ENCODE measurements around the gene MEPCE. TPM values are rescaled to one million over a fixed set of nuclear protein-coding genes. Genes with fewer than 3 reads are reported as not detected.

MEPCE gene
- total and polyA plus RNA-seq, 9 of the 15 experiments (the other 6 are each of a cell fraction or from before 2014, with no cell fraction given): 10.9 to 76.3 (median 44.1) TPM

DNA sequence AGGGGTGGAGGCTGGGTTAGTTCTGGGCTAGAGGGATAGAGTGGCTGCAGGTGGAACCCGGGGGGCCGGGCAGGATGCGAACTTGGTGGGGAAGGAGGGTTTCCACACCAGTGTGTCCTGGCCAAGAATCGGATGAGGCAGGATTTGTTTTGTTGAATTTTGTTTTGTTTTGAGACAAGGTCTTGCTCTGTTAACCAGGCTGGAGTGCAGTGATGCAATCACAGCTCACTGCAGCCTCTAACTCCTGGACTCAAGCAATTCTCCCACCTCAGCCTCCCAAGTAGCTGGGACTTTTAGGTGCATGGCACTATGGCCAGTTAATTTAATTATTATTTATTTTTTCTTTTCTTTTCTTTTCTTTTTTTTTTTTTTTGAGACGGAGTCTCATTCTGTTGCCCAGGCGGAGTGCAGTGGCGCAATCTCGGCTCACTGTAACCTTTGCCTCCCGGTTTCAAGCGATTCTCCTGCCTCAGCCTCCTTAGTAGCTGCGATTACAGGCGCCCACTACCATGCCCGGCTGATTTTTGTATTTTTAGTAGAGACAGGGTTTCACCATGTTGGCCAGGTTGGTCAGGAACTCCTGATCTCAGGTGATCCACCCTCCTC is 19.7 kb downstream of the MEPCE start (continued):
- TF ChIP-seq, protein P1, sequence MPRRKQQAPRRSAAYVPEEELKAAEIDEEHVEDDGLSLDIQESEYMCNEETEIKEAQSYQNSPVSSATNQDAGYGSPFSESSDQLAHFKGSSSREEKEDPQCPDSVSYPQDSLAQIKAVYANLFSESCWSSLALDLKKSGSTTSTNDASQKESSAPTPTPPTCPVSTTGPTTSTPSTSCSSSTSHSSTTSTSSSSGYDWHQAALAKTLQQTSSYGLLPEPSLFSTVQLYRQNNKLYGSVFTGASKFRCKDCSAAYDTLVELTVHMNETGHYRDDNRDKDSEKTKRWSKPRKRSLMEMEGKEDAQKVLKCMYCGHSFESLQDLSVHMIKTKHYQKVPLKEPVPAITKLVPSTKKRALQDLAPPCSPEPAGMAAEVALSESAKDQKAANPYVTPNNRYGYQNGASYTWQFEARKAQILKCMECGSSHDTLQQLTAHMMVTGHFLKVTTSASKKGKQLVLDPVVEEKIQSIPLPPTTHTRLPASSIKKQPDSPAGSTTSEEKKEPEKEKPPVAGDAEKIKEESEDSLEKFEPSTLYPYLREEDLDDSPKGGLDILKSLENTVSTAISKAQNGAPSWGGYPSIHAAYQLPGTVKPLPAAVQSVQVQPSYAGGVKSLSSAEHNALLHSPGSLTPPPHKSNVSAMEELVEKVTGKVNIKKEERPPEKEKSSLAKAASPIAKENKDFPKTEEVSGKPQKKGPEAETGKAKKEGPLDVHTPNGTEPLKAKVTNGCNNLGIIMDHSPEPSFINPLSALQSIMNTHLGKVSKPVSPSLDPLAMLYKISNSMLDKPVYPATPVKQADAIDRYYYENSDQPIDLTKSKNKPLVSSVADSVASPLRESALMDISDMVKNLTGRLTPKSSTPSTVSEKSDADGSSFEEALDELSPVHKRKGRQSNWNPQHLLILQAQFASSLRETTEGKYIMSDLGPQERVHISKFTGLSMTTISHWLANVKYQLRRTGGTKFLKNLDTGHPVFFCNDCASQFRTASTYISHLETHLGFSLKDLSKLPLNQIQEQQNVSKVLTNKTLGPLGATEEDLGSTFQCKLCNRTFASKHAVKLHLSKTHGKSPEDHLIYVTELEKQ (CRISPR knock-in tag; IDR thresholded peaks at IDR 0.05): no peak
- TF ChIP-seq ERF (CRISPR knock-in tag; IDR thresholded peaks at IDR 0.05): no peak
- TF ChIP-seq NCOA6 (IDR thresholded peaks at IDR 0.05): no peak
- TF ChIP-seq ZNF23 (CRISPR knock-in tag; IDR thresholded peaks at IDR 0.05): no peak
- no peak for TF ChIP-seq E2F3 (CRISPR knock-in tag; IDR thresholded peaks at IDR 0.05)
- TF ChIP-seq FUS (optimal IDR thresholded peaks at IDR 0.05; ENCODE audit: low read depth, low read length): no peak
- TF ChIP-seq ZNF584 (CRISPR knock-in tag; IDR thresholded peaks at IDR 0.05; ENCODE audit: low read depth): no peak
- TF ChIP-seq NCOR1 (IDR thresholded peaks at IDR 0.05): no peak
- no peak for TF ChIP-seq RBM34 (IDR thresholded peaks at IDR 0.05; ENCODE audit: borderline replicate concordance, insufficient read depth, low read length)
- no peak for TF ChIP-seq TAL1 (IDR thresholded peaks at IDR 0.05)
- TF ChIP-seq, protein P2, sequence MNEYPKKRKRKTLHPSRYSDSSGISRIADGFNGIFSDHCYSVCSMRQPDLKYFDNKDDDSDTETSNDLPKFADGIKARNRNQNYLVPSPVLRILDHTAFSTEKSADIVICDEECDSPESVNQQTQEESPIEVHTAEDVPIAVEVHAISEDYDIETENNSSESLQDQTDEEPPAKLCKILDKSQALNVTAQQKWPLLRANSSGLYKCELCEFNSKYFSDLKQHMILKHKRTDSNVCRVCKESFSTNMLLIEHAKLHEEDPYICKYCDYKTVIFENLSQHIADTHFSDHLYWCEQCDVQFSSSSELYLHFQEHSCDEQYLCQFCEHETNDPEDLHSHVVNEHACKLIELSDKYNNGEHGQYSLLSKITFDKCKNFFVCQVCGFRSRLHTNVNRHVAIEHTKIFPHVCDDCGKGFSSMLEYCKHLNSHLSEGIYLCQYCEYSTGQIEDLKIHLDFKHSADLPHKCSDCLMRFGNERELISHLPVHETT (CRISPR knock-in tag; conservative IDR thresholded peaks at IDR 0.05 in 1 of 2, IDR thresholded peaks at IDR 0.05 in 1 of 2): no peak
- no peak for TF ChIP-seq XRCC5 (IDR thresholded peaks at IDR 0.05; ENCODE audit: low read depth, low read length)
- TF ChIP-seq MYC (IDR thresholded peaks at IDR 0.05; ENCODE audit: low read depth, low read length): no peak
- TF ChIP-seq MYC (CRISPR knock-in tag; IDR thresholded peaks at IDR 0.05; ENCODE audit: borderline replicate concordance, low read depth): no peak
- no peak for TF ChIP-seq ZNF766 (CRISPR knock-in tag; conservative IDR thresholded peaks at IDR 0.05)
- 0 out of 2 replicates have a peak, but pooled peaks have one; percentile 31 for TF ChIP-seq ZNF175 (CRISPR knock-in tag; IDR thresholded peaks at IDR 0.05; ENCODE audit: low read depth)
- TF ChIP-seq CC2D1A (IDR thresholded peaks at IDR 0.05): no peak
- no peak for TF ChIP-seq HEY1 (CRISPR knock-in tag; IDR thresholded peaks at IDR 0.05; ENCODE audit: borderline replicate concordance)
- TF ChIP-seq ZNF354B (CRISPR knock-in tag; IDR thresholded peaks at IDR 0.05): no peak
- no peak for TF ChIP-seq FOSL1 (tag; conservative IDR thresholded peaks at IDR 0.05)
- TF ChIP-seq LARP7 (IDR thresholded peaks at IDR 0.05): 0 out of 2 replicates have a peak, but pooled peaks have one; percentile 17
- TF ChIP-seq, protein P3, sequence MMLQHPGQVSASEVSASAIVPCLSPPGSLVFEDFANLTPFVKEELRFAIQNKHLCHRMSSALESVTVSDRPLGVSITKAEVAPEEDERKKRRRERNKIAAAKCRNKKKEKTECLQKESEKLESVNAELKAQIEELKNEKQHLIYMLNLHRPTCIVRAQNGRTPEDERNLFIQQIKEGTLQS (IDR thresholded peaks at IDR 0.05): peak; percentile 85
- TF ChIP-seq, protein P3 (CRISPR knock-in tag; conservative IDR thresholded peaks at IDR 0.05): no peak
- no peak for TF ChIP-seq ZNF561 (CRISPR knock-in tag; conservative IDR thresholded peaks at IDR 0.05)
- no peak for TF ChIP-seq GTF2A2 (tag; IDR thresholded peaks at IDR 0.05)
